Mesenchymal stem cell (in vitro differentiated cells and primary cell): ENCODE measurements around the gene SLC25A26.
"Not testable (repeated sequence)": the region's sequence is repeated elsewhere in the genome, so short reads cannot be mapped to it uniquely, and the experiment has no call there.

Source experiments
- DNase-seq: peaks from one replicate; pipeline ENCODE4 v3.0.0-alpha.2; 2013
- H2AFZ ChIP-seq: one replicate; pipeline ENCODE4 v1.6.1; 2013; ENCODE audit warnings: low read depth, mild to moderate bottlenecking, control low read depth, inconsistent platforms, low read length, moderate library complexity
- H2AK5ac ChIP-seq: 2 replicates; pipeline ENCODE4 v1.6.1; 2013; ENCODE audit warnings: low read length, moderate library complexity, mild to moderate bottlenecking, inconsistent platforms; ENCODE audit not compliant: severe bottlenecking
- H2BK120ac ChIP-seq: one replicate; pipeline ENCODE4 v1.6.1; 2013; ENCODE audit warnings: low read depth, mild to moderate bottlenecking, inconsistent platforms, low read length, moderate library complexity
- H2BK12ac ChIP-seq, 2 experiments: one replicate each; pipeline ENCODE4 v1.6.1; 2013; ENCODE audit warnings: inconsistent platforms in 2 of 2, low read length in 2 of 2, mild to moderate bottlenecking in 2 of 2, moderate library complexity in 2 of 2, control low read depth in 1 of 2
- H2BK15ac ChIP-seq: one replicate; pipeline ENCODE4 v1.6.1; 2013; ENCODE audit warnings: mild to moderate bottlenecking, low read depth, inconsistent platforms; ENCODE audit not compliant: poor library complexity, severe bottlenecking
- H2BK5ac ChIP-seq: 2 replicates; pipeline ENCODE4 v1.6.1; 2013; ENCODE audit warnings: low read depth, mild to moderate bottlenecking, low read length, control low read depth, inconsistent platforms; ENCODE audit not compliant: poor library complexity, severe bottlenecking
- H3K14ac ChIP-seq, 2 experiments: one replicate each; pipeline ENCODE4 v1.6.1; 2013; ENCODE audit warnings: inconsistent platforms in 2 of 2, low read length in 2 of 2, control low read depth in 1 of 2, mild to moderate bottlenecking in 1 of 2, moderate library complexity in 1 of 2
- H3K18ac ChIP-seq, 2 experiments: one replicate each; pipeline ENCODE4 v1.6.1; 2013; ENCODE audit warnings: inconsistent platforms in 2 of 2, low read length in 2 of 2, control low read depth in 1 of 2, low read depth in 1 of 2, mild to moderate bottlenecking in 1 of 2
- H3K23ac ChIP-seq, 2 experiments: one replicate each; pipeline ENCODE4 v1.6.1; 2013; ENCODE audit warnings: inconsistent platforms in 2 of 2, low read length in 2 of 2, mild to moderate bottlenecking in 2 of 2, moderate library complexity in 2 of 2, control low read depth in 1 of 2
- H3K27ac ChIP-seq: 2 replicates; pipeline ENCODE4 v1.5.1; 2013; ENCODE audit warnings: mild to moderate bottlenecking, moderate library complexity, low read length, control low read depth, inconsistent platforms; ENCODE audit not compliant: poor library complexity, severe bottlenecking
- H3K27me3 ChIP-seq, 2 experiments: 2 replicates each; pipeline versions ENCODE4 v1.6.1 to v1.7.0; 2013; ENCODE audit warnings: low read length in 2 of 2, mild to moderate bottlenecking in 2 of 2, moderate library complexity in 2 of 2, control low read depth in 1 of 2, inconsistent platforms in 1 of 2; ENCODE audit not compliant: control insufficient read depth in 1 of 2, insufficient read depth in 1 of 2
- H3K36me3 ChIP-seq, 2 experiments: 2 replicates each; pipeline versions ENCODE4 v1.6.1 to v1.7.0; 2013; ENCODE audit warnings: low read length in 2 of 2, control low read depth in 1 of 2, inconsistent platforms in 1 of 2, low read depth in 1 of 2, mild to moderate bottlenecking in 1 of 2; ENCODE audit not compliant: insufficient read depth in 2 of 2, control insufficient read depth in 1 of 2
- H3K4ac ChIP-seq, 2 experiments: one replicate each; pipeline ENCODE4 v1.6.1; 2013; ENCODE audit warnings: inconsistent platforms in 2 of 2, low read length in 2 of 2, mild to moderate bottlenecking in 2 of 2, moderate library complexity in 2 of 2, control low read depth in 1 of 2, low read depth in 1 of 2
- H3K4me1 ChIP-seq: 2 replicates; pipeline ENCODE4 v1.6.1; 2013; ENCODE audit warnings: low read depth, low read length, control low read depth; ENCODE audit not compliant: control insufficient read depth, insufficient read depth
- H3K4me2 ChIP-seq: 2 replicates; pipeline ENCODE4 v1.6.1; 2013; ENCODE audit warnings: low read length, mild to moderate bottlenecking, inconsistent platforms; ENCODE audit not compliant: poor library complexity, severe bottlenecking
- H3K4me3 ChIP-seq, 2 experiments: 2 replicates each; pipeline versions ENCODE4 v1.5.1 to v1.7.0; 2013; ENCODE audit warnings: low read length in 2 of 2, mild to moderate bottlenecking in 2 of 2, control low read depth in 1 of 2, low read depth in 1 of 2; ENCODE audit not compliant: insufficient read depth in 1 of 2
- H3K79me1 ChIP-seq: replicated peaks from 2 replicates; pipeline ENCODE4 v1.6.1; 2013; ENCODE audit warnings: mild to moderate bottlenecking, control low read depth, low read length, inconsistent platforms; ENCODE audit not compliant: poor library complexity, severe bottlenecking
- H3K9ac ChIP-seq: 2 replicates; pipeline ENCODE4 v1.7.0; 2013; ENCODE audit warnings: mild to moderate bottlenecking, low read length, moderate library complexity
- H3K9me3 ChIP-seq: 2 replicates; pipeline ENCODE4 v1.7.0; 2013; ENCODE audit warnings: mild to moderate bottlenecking, low read length; ENCODE audit not compliant: control insufficient read depth
- H4K8ac ChIP-seq: one replicate; pipeline ENCODE4 v1.6.1; 2013; ENCODE audit warnings: inconsistent platforms, mild to moderate bottlenecking, low read length, moderate library complexity
- H4K91ac ChIP-seq: one replicate; pipeline ENCODE4 v1.6.1; 2013; ENCODE audit warnings: mild to moderate bottlenecking, low read length, inconsistent platforms
- WGBS: methylation state at CpG from one replicate; pipeline ENCODE4 v1.1.7; 2013; ENCODE audit warnings: mixed read lengths; 5-methylcytosine and 5-hydroxymethylcytosine counted together

Gene SLC25A26

DNA sequence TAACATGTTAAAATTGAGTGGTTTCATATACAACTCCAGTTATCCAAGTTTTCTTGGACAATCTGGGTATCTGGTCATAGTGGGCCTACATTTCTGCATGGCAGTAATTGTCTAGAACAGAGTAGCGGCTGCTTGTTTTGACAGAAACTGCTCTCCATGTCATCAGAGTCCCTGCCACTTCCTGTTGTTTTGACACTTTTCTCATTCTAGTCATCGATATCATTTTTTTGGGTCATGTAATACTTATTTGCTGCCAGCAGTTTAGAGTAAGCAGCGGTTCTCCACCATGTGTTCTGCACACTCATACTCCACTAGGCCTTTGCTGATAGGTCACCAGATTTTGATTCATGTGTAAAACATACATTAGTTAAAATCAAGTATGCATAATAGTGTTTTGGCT is 81.5 kb downstream of the SLC25A26 start:
- Histone ChIP-seq H3K27me3 (no peaks in the 10 kb centered on the region), H3K4me2 (no peak overlapping the region), H3K9ac (no peak overlapping the region), H2BK5ac (no peak overlapping the region), H2BK12ac (no peak overlapping the region), H2AK5ac (peak overlapping the region; percentile 17), H4K8ac (no peak overlapping the region), H3K9me3 (no peaks in the 10 kb centered on the region), H2AFZ (no peak overlapping the region), H3K23ac (no peak overlapping the region), H3K36me3 (no peaks in the 10 kb centered on the region), H3K27ac (no peak overlapping the region), H3K79me1 (peaks cover 13% of the 10 kb centered on the region), H3K14ac (no peak overlapping the region), H3K18ac (no peak overlapping the region), H4K91ac (no peak overlapping the region), H2BK15ac (no peak overlapping the region), H2BK120ac (no peak overlapping the region), H3K4me1 (peaks cover 5% of the 10 kb centered on the region), H3K4me3 (no peak overlapping the region), H3K4ac (no peak overlapping the region)
- DNase-seq, result no peak
- 100% methylated on average over 2 of the region's 3 CpGs for WGBS

- no peak for DNase-seq
- Histone ChIP-seq H2BK5ac (no peak overlapping the region), H2BK15ac (no peak overlapping the region), H3K4me2 (no peak overlapping the region), H3K14ac (no peak overlapping the region), H3K4ac (no peak overlapping the region), H3K4me3 (no peak overlapping the region), H2AFZ (no peak overlapping the region), H3K27me3 (no peaks in the 10 kb centered on the region), H2AK5ac (no peak overlapping the region), H4K8ac (no peak overlapping the region), H2BK12ac (no peak overlapping the region), H3K27ac (no peak overlapping the region), H3K9me3 (no peaks in the 10 kb centered on the region), H2BK120ac (no peak overlapping the region), H3K36me3 (no peaks in the 10 kb centered on the region), H3K9ac (no peak overlapping the region), H3K79me1 (peaks cover 14% of the 10 kb centered on the region), H4K91ac (no peak overlapping the region), H3K23ac (no peak overlapping the region), H3K18ac (no peak overlapping the region), H3K4me1 (peaks cover 5% of the 10 kb centered on the region)
- WGBS, result 95% methylated on average over 3 of the region's 3 CpGs
Measured at GRCh38 chr3:66303491-66303901, 82.7 kb downstream of the SLC25A26 start.

GRCh38 chr3:66304293-66304692 is 83.5 kb downstream of the SLC25A26 start:
- no peak for DNase-seq
- WGBS, result 100% methylated on average over 3 of the region's 3 CpGs

GRCh38 chr3:66306086-66306485 is 85.3 kb downstream of the SLC25A26 start:
- H2BK12ac ChIP-seq, H3K9me3 ChIP-seq, H2AFZ ChIP-seq, H3K4ac ChIP-seq, H2BK5ac ChIP-seq, H3K4me1 ChIP-seq, H2BK120ac ChIP-seq, H3K9ac ChIP-seq, H3K23ac ChIP-seq, H3K4me2 ChIP-seq, H4K8ac ChIP-seq, H2AK5ac ChIP-seq, H2BK15ac ChIP-seq, H3K27ac ChIP-seq, H3K27me3 ChIP-seq, H4K91ac ChIP-seq, DNase-seq, H3K14ac ChIP-seq, H3K4me3 ChIP-seq, H3K18ac ChIP-seq, H3K36me3 ChIP-seq: not testable (repeated sequence)
- H3K79me1 ChIP-seq, result peaks cover 14% of the 10 kb centered on the region
- WGBS, result 95% methylated on average over 7 of the region's 7 CpGs

More at GRCh38 chr3:66304293-66304692, 83.5 kb downstream of the SLC25A26 start:
- H2BK5ac ChIP-seq, result no peak overlapping the region
- no peak overlapping the region for H3K14ac ChIP-seq
- no peak overlapping the region for H4K91ac ChIP-seq
- no peaks in the 10 kb centered on the region for H3K27me3 ChIP-seq
- H2BK15ac ChIP-seq, result no peak overlapping the region
- no peak overlapping the region for H3K18ac ChIP-seq
- no peak overlapping the region for H2AFZ ChIP-seq
- no peak overlapping the region for H2BK120ac ChIP-seq
- no peak overlapping the region for H3K9ac ChIP-seq
- no peak overlapping the region for H3K4me2 ChIP-seq
- no peaks in the 10 kb centered on the region for H3K36me3 ChIP-seq
- H3K4me1 ChIP-seq, result peaks cover 2% of the 10 kb centered on the region
- H3K9me3 ChIP-seq, result no peaks in the 10 kb centered on the region
- H3K4me3 ChIP-seq, result no peak overlapping the region
- no peak overlapping the region for H4K8ac ChIP-seq
- H3K23ac ChIP-seq, result no peak overlapping the region
- H2AK5ac ChIP-seq, result no peak overlapping the region
- H3K79me1 ChIP-seq, result peaks cover 14% of the 10 kb centered on the region
- peak overlapping the region; percentile 12 for H3K27ac ChIP-seq
- no peak overlapping the region for H3K4ac ChIP-seq
- no peak overlapping the region for H2BK12ac ChIP-seq
